ENCODE results near the gene ACSBG1. TPM values are rescaled to one million over a fixed set of nuclear protein-coding genes. Genes with fewer than 3 reads are reported as not detected.

ACSBG1 gene
- polyA plus RNA-seq, 1 donor from 2014 or later: 0.32 TPM

GRCh38 chr15:78197632-78198031, 36.7 kb downstream of the ACSBG1 start:
- TF ChIP-seq, protein P1, sequence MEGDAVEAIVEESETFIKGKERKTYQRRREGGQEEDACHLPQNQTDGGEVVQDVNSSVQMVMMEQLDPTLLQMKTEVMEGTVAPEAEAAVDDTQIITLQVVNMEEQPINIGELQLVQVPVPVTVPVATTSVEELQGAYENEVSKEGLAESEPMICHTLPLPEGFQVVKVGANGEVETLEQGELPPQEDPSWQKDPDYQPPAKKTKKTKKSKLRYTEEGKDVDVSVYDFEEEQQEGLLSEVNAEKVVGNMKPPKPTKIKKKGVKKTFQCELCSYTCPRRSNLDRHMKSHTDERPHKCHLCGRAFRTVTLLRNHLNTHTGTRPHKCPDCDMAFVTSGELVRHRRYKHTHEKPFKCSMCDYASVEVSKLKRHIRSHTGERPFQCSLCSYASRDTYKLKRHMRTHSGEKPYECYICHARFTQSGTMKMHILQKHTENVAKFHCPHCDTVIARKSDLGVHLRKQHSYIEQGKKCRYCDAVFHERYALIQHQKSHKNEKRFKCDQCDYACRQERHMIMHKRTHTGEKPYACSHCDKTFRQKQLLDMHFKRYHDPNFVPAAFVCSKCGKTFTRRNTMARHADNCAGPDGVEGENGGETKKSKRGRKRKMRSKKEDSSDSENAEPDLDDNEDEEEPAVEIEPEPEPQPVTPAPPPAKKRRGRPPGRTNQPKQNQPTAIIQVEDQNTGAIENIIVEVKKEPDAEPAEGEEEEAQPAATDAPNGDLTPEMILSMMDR (IDR thresholded peaks at IDR 0.05; ENCODE audit: poor library complexity, severe bottlenecking): no peak
- TF ChIP-seq EP300 (conservative IDR thresholded peaks at IDR 0.05; ENCODE audit: poor library complexity, severe bottlenecking) (no peak), POLR2AphosphoS5 (IDR thresholded peaks at IDR 0.05) (no peak), SMC3 (conservative IDR thresholded peaks at IDR 0.05; ENCODE audit: poor library complexity) (no peak), EZH2 (IDR thresholded peaks at IDR 0.05; ENCODE audit: borderline replicate concordance, insufficient read depth, low read length, poor library complexity, severe bottlenecking) (no peak), RAD21 (conservative IDR thresholded peaks at IDR 0.05) (no peak), MXI1 (conservative IDR thresholded peaks at IDR 0.05; ENCODE audit: poor library complexity, severe bottlenecking) (no peak), TAF1 (IDR thresholded peaks at IDR 0.05; ENCODE audit: low read depth) (no peak)
- TF ChIP-seq, protein P2, sequence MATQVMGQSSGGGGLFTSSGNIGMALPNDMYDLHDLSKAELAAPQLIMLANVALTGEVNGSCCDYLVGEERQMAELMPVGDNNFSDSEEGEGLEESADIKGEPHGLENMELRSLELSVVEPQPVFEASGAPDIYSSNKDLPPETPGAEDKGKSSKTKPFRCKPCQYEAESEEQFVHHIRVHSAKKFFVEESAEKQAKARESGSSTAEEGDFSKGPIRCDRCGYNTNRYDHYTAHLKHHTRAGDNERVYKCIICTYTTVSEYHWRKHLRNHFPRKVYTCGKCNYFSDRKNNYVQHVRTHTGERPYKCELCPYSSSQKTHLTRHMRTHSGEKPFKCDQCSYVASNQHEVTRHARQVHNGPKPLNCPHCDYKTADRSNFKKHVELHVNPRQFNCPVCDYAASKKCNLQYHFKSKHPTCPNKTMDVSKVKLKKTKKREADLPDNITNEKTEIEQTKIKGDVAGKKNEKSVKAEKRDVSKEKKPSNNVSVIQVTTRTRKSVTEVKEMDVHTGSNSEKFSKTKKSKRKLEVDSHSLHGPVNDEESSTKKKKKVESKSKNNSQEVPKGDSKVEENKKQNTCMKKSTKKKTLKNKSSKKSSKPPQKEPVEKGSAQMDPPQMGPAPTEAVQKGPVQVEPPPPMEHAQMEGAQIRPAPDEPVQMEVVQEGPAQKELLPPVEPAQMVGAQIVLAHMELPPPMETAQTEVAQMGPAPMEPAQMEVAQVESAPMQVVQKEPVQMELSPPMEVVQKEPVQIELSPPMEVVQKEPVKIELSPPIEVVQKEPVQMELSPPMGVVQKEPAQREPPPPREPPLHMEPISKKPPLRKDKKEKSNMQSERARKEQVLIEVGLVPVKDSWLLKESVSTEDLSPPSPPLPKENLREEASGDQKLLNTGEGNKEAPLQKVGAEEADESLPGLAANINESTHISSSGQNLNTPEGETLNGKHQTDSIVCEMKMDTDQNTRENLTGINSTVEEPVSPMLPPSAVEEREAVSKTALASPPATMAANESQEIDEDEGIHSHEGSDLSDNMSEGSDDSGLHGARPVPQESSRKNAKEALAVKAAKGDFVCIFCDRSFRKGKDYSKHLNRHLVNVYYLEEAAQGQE (IDR thresholded peaks at IDR 0.05; ENCODE audit: borderline replicate concordance): no peak
- Histone ChIP-seq H3K9me2 (ENCODE audit: insufficient read depth, low read length) (no peaks in the 10 kb centered on the region), H3K9ac (ENCODE audit: low read length) (no peak overlapping the region), H3K27me3 (ENCODE audit: insufficient read depth, low read depth, low read length) (no peaks in the 10 kb centered on the region), H3F3A (ENCODE audit: insufficient read depth, low read length, poor library complexity, severe bottlenecking) (no peaks in the 10 kb centered on the region), H3K4me2 (ENCODE audit: low read length) (no peak overlapping the region), H3K79me2 (replicated peaks; ENCODE audit: insufficient read depth, low read length) (no peaks in the 10 kb centered on the region), H2AFZ (ENCODE audit: low read depth, low read length) (no peak overlapping the region), H3K27ac (ENCODE audit: low read length) (no peak overlapping the region), H3K4me3 (ENCODE audit: low read length) (no peak overlapping the region), H4K20me1 (ENCODE audit: insufficient read depth) (no peaks in the 10 kb centered on the region), H3K9me3 (ENCODE audit: low read length) (no peaks in the 10 kb centered on the region), H3K36me3 (ENCODE audit: insufficient read depth, low read length) (no peaks in the 10 kb centered on the region)

DNA sequence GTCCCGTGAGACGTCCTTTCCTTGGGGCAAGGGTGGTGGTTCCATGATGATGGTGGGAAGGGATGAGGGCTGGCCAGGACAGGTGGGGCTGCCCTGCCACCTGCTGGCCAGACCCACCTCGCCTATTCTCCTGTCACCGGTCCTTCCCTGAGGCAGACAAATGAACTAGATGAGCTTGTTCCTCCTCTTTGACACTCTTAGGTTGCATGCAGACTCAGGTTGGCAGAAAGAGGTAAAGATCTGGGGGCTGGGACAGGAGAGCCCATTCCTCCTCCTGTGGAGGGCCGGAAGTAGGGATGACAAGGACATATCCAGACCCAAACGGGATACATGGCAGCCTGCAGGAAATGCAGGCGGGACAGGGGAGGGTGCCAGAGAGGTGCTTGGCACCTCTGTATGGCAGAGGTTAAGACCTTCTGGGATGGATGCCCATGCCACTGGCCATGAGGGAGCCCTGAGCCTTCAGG, 38.6 kb downstream of the ACSBG1 start:
- H3K79me2 ChIP-seq (replicated peaks; ENCODE audit: insufficient read depth, low read length): no peaks in the 10 kb centered on the region

More for the DNA sequence above, 38.6 kb downstream of the ACSBG1 start:
- H3K9me2 ChIP-seq (ENCODE audit: insufficient read depth, low read length): no peaks in the 10 kb centered on the region
- no peaks in the 10 kb centered on the region for H4K20me1 ChIP-seq (ENCODE audit: insufficient read depth)
- H3K27me3 ChIP-seq (ENCODE audit: insufficient read depth, low read depth, low read length): no peaks in the 10 kb centered on the region
- no peak overlapping the region for H3K4me2 ChIP-seq (ENCODE audit: low read length)
- H2AFZ ChIP-seq (ENCODE audit: low read depth, low read length): no peak overlapping the region
- no peak overlapping the region for H3K9ac ChIP-seq (ENCODE audit: low read length)
- H3K4me3 ChIP-seq (ENCODE audit: low read length): no peak overlapping the region
- peak; percentile 48 for TF ChIP-seq SMC3 (conservative IDR thresholded peaks at IDR 0.05; ENCODE audit: poor library complexity)
- no peak for TF ChIP-seq TAF1 (IDR thresholded peaks at IDR 0.05; ENCODE audit: low read depth)
- TF ChIP-seq RAD21 (conservative IDR thresholded peaks at IDR 0.05): peak; percentile 36
- TF ChIP-seq, protein P1 (IDR thresholded peaks at IDR 0.05; ENCODE audit: poor library complexity, severe bottlenecking): peak; percentile 35
- no peak overlapping the region for H3K27ac ChIP-seq (ENCODE audit: low read length)
- H3K9me3 ChIP-seq (ENCODE audit: low read length): no peaks in the 10 kb centered on the region
- H3K36me3 ChIP-seq (ENCODE audit: insufficient read depth, low read length): no peaks in the 10 kb centered on the region
- no peaks in the 10 kb centered on the region for H3F3A ChIP-seq (ENCODE audit: insufficient read depth, low read length, poor library complexity, severe bottlenecking)
